ENCODE measurements around the gene GREB1L.
"Not testable (repeated sequence)": the region's sequence is repeated elsewhere in the genome, so short reads cannot be mapped to it uniquely, and the experiment has no call there.

The GREB1L gene

GRCh38 chr18:21313576-21313975 lies 71.5 kb downstream of the GREB1L start:
- Histone ChIP-seq H3K27ac (ENCODE audit: insufficient read depth in 1 of 2, low read depth in 1 of 2, low read length in 2 of 2, poor library complexity in 1 of 2, severe bottlenecking in 2 of 2) (no peak overlapping the region), H3K4me1 (ENCODE audit: control extremely low read depth in 1 of 4, control insufficient read depth in 4 of 4, insufficient read depth in 4 of 4, low read length in 3 of 4) (no peaks in the 10 kb centered on the region), H3K4me3 (ENCODE audit: control insufficient read depth in 1 of 7, extremely low read depth in 1 of 7, insufficient read depth in 4 of 7, low read depth in 2 of 7, low read length in 6 of 7) (no peak overlapping the region), H3K27me3 (replicated peaks in 2 of 5; ENCODE audit: control insufficient read depth in 4 of 5, insufficient read depth in 5 of 5, low read length in 4 of 5) (peaks cover 0 to 2% (median 0%) of the 10 kb centered on the region in 5 experiments), H3K9me3 (ENCODE audit: control extremely low read depth in 1 of 5, control insufficient read depth in 4 of 5, insufficient read depth in 2 of 5, low read depth in 1 of 5, low read length in 4 of 5) (no peaks in the 10 kb centered on the region), H3K36me3 (ENCODE audit: control insufficient read depth in 4 of 4, insufficient read depth in 4 of 4, low read length in 3 of 4) (no peaks in the 10 kb centered on the region)
- ChIA-PET POLR2A (no interaction called here), CTCF (no interaction called here)
- 100% methylated on average over 1 of the region's 1 CpG for WGBS (ENCODE audit: insufficient coverage)
- no peak for DNase-seq

GRCh38 chr18:21314724-21315123 lies 72.7 kb downstream of the GREB1L start:
- no peak for DNase-seq
- no peaks in the 10 kb centered on the region for H3K36me3 ChIP-seq (ENCODE audit: control insufficient read depth in 4 of 4, insufficient read depth in 4 of 4, low read length in 3 of 4)
- no peak overlapping the region for H3K4me3 ChIP-seq (ENCODE audit: control insufficient read depth in 1 of 7, extremely low read depth in 1 of 7, insufficient read depth in 4 of 7, low read depth in 2 of 7, low read length in 6 of 7)
- ChIA-PET POLR2A (no interaction called here), CTCF (no interaction called here)
- no peaks in the 10 kb centered on the region for H3K27me3 ChIP-seq (replicated peaks in 2 of 5; ENCODE audit: control insufficient read depth in 4 of 5, insufficient read depth in 5 of 5, low read length in 4 of 5)
- H3K9me3 ChIP-seq (ENCODE audit: control extremely low read depth in 1 of 5, control insufficient read depth in 4 of 5, insufficient read depth in 2 of 5, low read depth in 1 of 5, low read length in 4 of 5), result peaks cover 0 to 1% (median 0%) of the 10 kb centered on the region in 5 experiments
- H3K27ac ChIP-seq (ENCODE audit: insufficient read depth in 1 of 2, low read depth in 1 of 2, low read length in 2 of 2, poor library complexity in 1 of 2, severe bottlenecking in 2 of 2), result no peak overlapping the region
- no peaks in the 10 kb centered on the region for H3K4me1 ChIP-seq (ENCODE audit: control extremely low read depth in 1 of 4, control insufficient read depth in 4 of 4, insufficient read depth in 4 of 4, low read length in 3 of 4)

GRCh38 chr18:21315126-21315525 lies 73.1 kb downstream of the GREB1L start:
- 100% methylated on average over 3 of the region's 5 CpGs for WGBS (ENCODE audit: insufficient coverage)
- H3K4me1 ChIP-seq (ENCODE audit: control extremely low read depth in 1 of 4, control insufficient read depth in 4 of 4, insufficient read depth in 4 of 4, low read length in 3 of 4); H3K4me3 ChIP-seq (ENCODE audit: control insufficient read depth in 1 of 7, extremely low read depth in 1 of 7, insufficient read depth in 4 of 7, low read depth in 2 of 7, low read length in 6 of 7); H3K36me3 ChIP-seq (ENCODE audit: control insufficient read depth in 4 of 4, insufficient read depth in 4 of 4, low read length in 3 of 4); POLR2A ChIA-PET; CTCF ChIA-PET; DNase-seq; H3K27ac ChIP-seq (ENCODE audit: insufficient read depth in 1 of 2, low read depth in 1 of 2, low read length in 2 of 2, poor library complexity in 1 of 2, severe bottlenecking in 2 of 2); H3K9me3 ChIP-seq (ENCODE audit: control extremely low read depth in 1 of 5, control insufficient read depth in 4 of 5, insufficient read depth in 2 of 5, low read depth in 1 of 5, low read length in 4 of 5); H3K27me3 ChIP-seq (replicated peaks in 2 of 5; ENCODE audit: control insufficient read depth in 4 of 5, insufficient read depth in 5 of 5, low read length in 4 of 5): not testable (repeated sequence)

GRCh38 chr18:21315741-21316197 lies 73.7 kb downstream of the GREB1L start:
- H3K4me3 ChIP-seq (ENCODE audit: control insufficient read depth in 1 of 7, extremely low read depth in 1 of 7, insufficient read depth in 4 of 7, low read depth in 2 of 7, low read length in 6 of 7), result no peak overlapping the region
- no peaks in the 10 kb centered on the region for H3K27me3 ChIP-seq (replicated peaks in 2 of 5; ENCODE audit: control insufficient read depth in 4 of 5, insufficient read depth in 5 of 5, low read length in 4 of 5)
- peaks cover 0 to 4% (median 0%) of the 10 kb centered on the region in 5 experiments for H3K9me3 ChIP-seq (ENCODE audit: control extremely low read depth in 1 of 5, control insufficient read depth in 4 of 5, insufficient read depth in 2 of 5, low read depth in 1 of 5, low read length in 4 of 5)
- ChIA-PET CTCF (no interaction called here), POLR2A (no interaction called here)
- H3K27ac ChIP-seq (ENCODE audit: insufficient read depth in 1 of 2, low read depth in 1 of 2, low read length in 2 of 2, poor library complexity in 1 of 2, severe bottlenecking in 2 of 2), result no peak overlapping the region
- WGBS (ENCODE audit: insufficient coverage), result 100% methylated on average over 8 of the region's 9 CpGs
- no peaks in the 10 kb centered on the region for H3K36me3 ChIP-seq (ENCODE audit: control insufficient read depth in 4 of 4, insufficient read depth in 4 of 4, low read length in 3 of 4)
- H3K4me1 ChIP-seq (ENCODE audit: control extremely low read depth in 1 of 4, control insufficient read depth in 4 of 4, insufficient read depth in 4 of 4, low read length in 3 of 4), result no peaks in the 10 kb centered on the region
- no peak for DNase-seq

GRCh38 chr18:21316296-21316695 lies 74.3 kb downstream of the GREB1L start:
- POLR2A ChIA-PET, result no interaction called here
- WGBS (ENCODE audit: insufficient coverage), result 92% methylated on average over 1 of the region's 1 CpG
- Histone ChIP-seq H3K9me3 (ENCODE audit: control extremely low read depth in 1 of 5, control insufficient read depth in 4 of 5, insufficient read depth in 2 of 5, low read depth in 1 of 5, low read length in 4 of 5) (peaks cover 0 to 4% (median 0%) of the 10 kb centered on the region in 5 experiments), H3K27ac (ENCODE audit: insufficient read depth in 1 of 2, low read depth in 1 of 2, low read length in 2 of 2, poor library complexity in 1 of 2, severe bottlenecking in 2 of 2) (no peak overlapping the region), H3K4me3 (ENCODE audit: control insufficient read depth in 1 of 7, extremely low read depth in 1 of 7, insufficient read depth in 4 of 7, low read depth in 2 of 7, low read length in 6 of 7) (no peak overlapping the region), H3K36me3 (ENCODE audit: control insufficient read depth in 4 of 4, insufficient read depth in 4 of 4, low read length in 3 of 4) (no peaks in the 10 kb centered on the region), H3K27me3 (replicated peaks in 2 of 5; ENCODE audit: control insufficient read depth in 4 of 5, insufficient read depth in 5 of 5, low read length in 4 of 5) (no peaks in the 10 kb centered on the region), H3K4me1 (ENCODE audit: control extremely low read depth in 1 of 4, control insufficient read depth in 4 of 4, insufficient read depth in 4 of 4, low read length in 3 of 4) (no peaks in the 10 kb centered on the region)
- CTCF ChIA-PET, result no interaction called here
- DNase-seq, result no peak

- no peak overlapping the region for H3K4me3 ChIP-seq (ENCODE audit: control insufficient read depth in 1 of 7, extremely low read depth in 1 of 7, insufficient read depth in 4 of 7, low read depth in 2 of 7, low read length in 6 of 7)
- H3K9me3 ChIP-seq (ENCODE audit: control extremely low read depth in 1 of 5, control insufficient read depth in 4 of 5, insufficient read depth in 2 of 5, low read depth in 1 of 5, low read length in 4 of 5), result peaks cover 0 to 4% (median 0%) of the 10 kb centered on the region in 5 experiments
- no peaks in the 10 kb centered on the region for H3K27me3 ChIP-seq (replicated peaks in 2 of 5; ENCODE audit: control insufficient read depth in 4 of 5, insufficient read depth in 5 of 5, low read length in 4 of 5)
- POLR2A ChIA-PET, result no interaction called here
- H3K27ac ChIP-seq (ENCODE audit: insufficient read depth in 1 of 2, low read depth in 1 of 2, low read length in 2 of 2, poor library complexity in 1 of 2, severe bottlenecking in 2 of 2), result no peak overlapping the region
- CTCF ChIA-PET, result no interaction called here
- no peaks in the 10 kb centered on the region for H3K36me3 ChIP-seq (ENCODE audit: control insufficient read depth in 4 of 4, insufficient read depth in 4 of 4, low read length in 3 of 4)
- H3K4me1 ChIP-seq (ENCODE audit: control extremely low read depth in 1 of 4, control insufficient read depth in 4 of 4, insufficient read depth in 4 of 4, low read length in 3 of 4), result no peaks in the 10 kb centered on the region
- DNase-seq, result no peak
- WGBS (ENCODE audit: insufficient coverage), result no CpG with 5 or more reads among the region's 3 CpGs
These were observed 79.7 kb downstream of the GREB1L start for GRCh38 chr18:21321711-21322110.

GRCh38 chr18:21327101-21327500 lies 85.1 kb downstream of the GREB1L start:
- WGBS (ENCODE audit: insufficient coverage), result 58% methylated on average over 3 of the region's 3 CpGs
- no peak for DNase-seq
- Histone ChIP-seq H3K36me3 (ENCODE audit: control insufficient read depth in 4 of 4, insufficient read depth in 4 of 4, low read length in 3 of 4) (no peaks in the 10 kb centered on the region), H3K4me3 (ENCODE audit: control insufficient read depth in 1 of 7, extremely low read depth in 1 of 7, insufficient read depth in 4 of 7, low read depth in 2 of 7, low read length in 6 of 7) (no peak overlapping the region), H3K27ac (ENCODE audit: insufficient read depth in 1 of 2, low read depth in 1 of 2, low read length in 2 of 2, poor library complexity in 1 of 2, severe bottlenecking in 2 of 2) (no peak overlapping the region), H3K27me3 (replicated peaks in 2 of 5; ENCODE audit: control insufficient read depth in 4 of 5, insufficient read depth in 5 of 5, low read length in 4 of 5) (peaks cover 0 to 2% (median 0%) of the 10 kb centered on the region in 5 experiments), H3K4me1 (ENCODE audit: control extremely low read depth in 1 of 4, control insufficient read depth in 4 of 4, insufficient read depth in 4 of 4, low read length in 3 of 4) (no peaks in the 10 kb centered on the region), H3K9me3 (ENCODE audit: control extremely low read depth in 1 of 5, control insufficient read depth in 4 of 5, insufficient read depth in 2 of 5, low read depth in 1 of 5, low read length in 4 of 5) (no peaks in the 10 kb centered on the region)
- ChIA-PET POLR2A (no interaction called here), CTCF (no interaction called here)
